ENCODE data around the gene C12orf60. TPM values are rescaled to one million over a fixed set of nuclear protein-coding genes. Genes with fewer than 3 reads are reported as not detected.

Gene C12orf60
- total RNA-seq, 1 donor from 2014 or later = 2.1 TPM

- H3K9ac ChIP-seq (ENCODE audit: low read depth in 1 of 3, low read length in 3 of 3) = no peak overlapping the region
- H3K27me3 ChIP-seq (ENCODE audit: control insufficient read depth in 3 of 3, insufficient read depth in 3 of 3, low read length in 3 of 3) = no peaks in the 10 kb centered on the region
- H3K27ac ChIP-seq (ENCODE audit: low read depth, low read length) = no peak overlapping the region
- no peak overlapping the region for H3K4me3 ChIP-seq (ENCODE audit: low read length in 3 of 3)
- no peaks in the 10 kb centered on the region for H3K9me3 ChIP-seq (ENCODE audit: control insufficient read depth in 3 of 3, low read length in 3 of 3)
- no peaks in the 10 kb centered on the region for H3K36me3 ChIP-seq (ENCODE audit: control insufficient read depth in 3 of 3, insufficient read depth in 3 of 3, low read length in 3 of 3)
- no peaks in the 10 kb centered on the region for H3K4me1 ChIP-seq (ENCODE audit: control insufficient read depth in 3 of 3, insufficient read depth in 3 of 3, low read length in 3 of 3)
Observed at GRCh38 chr12:14828892-14829291, 25.4 kb downstream of the C12orf60 start.

DNA sequence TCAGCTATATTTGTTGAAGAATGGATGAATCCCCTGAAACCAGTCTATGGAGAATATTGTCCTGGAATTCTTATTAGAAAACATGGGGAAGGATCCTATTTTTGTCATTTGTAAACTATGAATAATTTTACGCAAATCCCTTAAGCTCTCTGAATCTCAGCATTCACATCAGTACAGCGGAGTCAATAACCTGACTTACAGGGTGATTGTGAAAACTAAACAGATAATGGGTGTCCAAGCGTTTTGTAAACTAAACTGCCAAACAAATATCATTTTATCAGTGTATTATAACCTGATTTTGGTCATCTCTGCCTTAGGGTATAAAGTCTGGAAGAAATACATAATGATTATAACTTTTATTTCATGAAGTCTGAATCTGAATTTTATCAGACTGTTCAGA lies 29.9 kb downstream of the C12orf60 start:
- Histone ChIP-seq H3K27me3 (ENCODE audit: control insufficient read depth in 3 of 3, insufficient read depth in 3 of 3, low read length in 3 of 3) (no peaks in the 10 kb centered on the region), H3K4me3 (ENCODE audit: low read length in 3 of 3) (no peak overlapping the region), H3K36me3 (ENCODE audit: control insufficient read depth in 3 of 3, insufficient read depth in 3 of 3, low read length in 3 of 3) (no peaks in the 10 kb centered on the region), H3K4me1 (ENCODE audit: control insufficient read depth in 3 of 3, insufficient read depth in 3 of 3, low read length in 3 of 3) (peaks cover 0 to 4% (median 0%) of the 10 kb centered on the region in 3 donors), H3K9me3 (ENCODE audit: control insufficient read depth in 3 of 3, low read length in 3 of 3) (no peaks in the 10 kb centered on the region), H3K9ac (ENCODE audit: low read depth in 1 of 3, low read length in 3 of 3) (no peak overlapping the region), H3K27ac (ENCODE audit: low read depth, low read length) (no peak overlapping the region)

DNA sequence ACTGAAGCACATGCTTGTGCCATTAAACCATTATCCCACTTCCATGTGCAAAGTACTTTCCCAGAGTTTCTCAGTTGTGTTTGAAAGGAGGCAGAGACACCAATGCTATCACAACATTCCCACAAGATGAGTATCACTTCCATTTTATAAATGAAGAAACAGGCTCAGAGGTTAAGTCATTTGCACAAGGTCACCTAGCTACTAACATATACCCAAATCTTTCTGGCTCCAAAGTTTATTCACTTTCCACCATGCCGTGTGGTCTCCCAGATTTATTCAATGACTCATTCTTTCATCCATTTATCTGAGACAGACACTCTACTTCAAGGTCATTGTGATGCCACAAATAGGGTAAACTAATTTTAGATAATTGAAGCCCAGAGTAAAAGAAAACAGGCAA lies 30.5 kb downstream of the C12orf60 start:
- Histone ChIP-seq H3K9me3 (ENCODE audit: control insufficient read depth in 3 of 3, low read length in 3 of 3) (no peaks in the 10 kb centered on the region), H3K36me3 (ENCODE audit: control insufficient read depth in 3 of 3, insufficient read depth in 3 of 3, low read length in 3 of 3) (no peaks in the 10 kb centered on the region), H3K9ac (ENCODE audit: low read depth in 1 of 3, low read length in 3 of 3) (no peak overlapping the region), H3K4me1 (ENCODE audit: control insufficient read depth in 3 of 3, insufficient read depth in 3 of 3, low read length in 3 of 3) (peaks cover 0 to 4% (median 0%) of the 10 kb centered on the region in 3 donors), H3K4me3 (ENCODE audit: low read length in 3 of 3) (no peak overlapping the region), H3K27me3 (ENCODE audit: control insufficient read depth in 3 of 3, insufficient read depth in 3 of 3, low read length in 3 of 3) (no peaks in the 10 kb centered on the region), H3K27ac (ENCODE audit: low read depth, low read length) (no peak overlapping the region)

DNA sequence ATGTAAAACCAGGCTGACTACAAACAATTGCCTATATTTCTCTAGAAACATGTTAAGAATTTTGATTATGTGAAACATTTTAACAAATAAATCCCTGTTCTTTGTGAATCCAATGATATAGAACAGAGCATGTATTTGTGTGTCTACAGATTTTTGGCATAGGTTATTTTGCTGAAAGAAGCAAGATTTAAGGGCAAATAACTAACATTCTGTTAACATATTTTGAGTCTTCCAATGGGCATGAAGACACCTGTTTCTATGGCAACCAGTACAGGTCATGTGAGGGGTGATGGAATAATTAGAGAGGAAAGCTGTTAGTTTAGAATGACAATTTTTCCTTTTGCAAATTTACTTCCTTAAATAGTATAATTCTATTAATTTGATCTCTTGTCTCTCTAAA lies 31.0 kb downstream of the C12orf60 start:
- Histone ChIP-seq H3K27ac (ENCODE audit: low read depth, low read length) (no peak overlapping the region), H3K4me3 (ENCODE audit: low read length in 3 of 3) (no peak overlapping the region), H3K4me1 (ENCODE audit: control insufficient read depth in 3 of 3, insufficient read depth in 3 of 3, low read length in 3 of 3) (peaks cover 0 to 4% (median 0%) of the 10 kb centered on the region in 3 donors), H3K36me3 (ENCODE audit: control insufficient read depth in 3 of 3, insufficient read depth in 3 of 3, low read length in 3 of 3) (no peaks in the 10 kb centered on the region), H3K27me3 (ENCODE audit: control insufficient read depth in 3 of 3, insufficient read depth in 3 of 3, low read length in 3 of 3) (no peaks in the 10 kb centered on the region), H3K9ac (ENCODE audit: low read depth in 1 of 3, low read length in 3 of 3) (no peak overlapping the region), H3K9me3 (ENCODE audit: control insufficient read depth in 3 of 3, low read length in 3 of 3) (no peaks in the 10 kb centered on the region)

DNA sequence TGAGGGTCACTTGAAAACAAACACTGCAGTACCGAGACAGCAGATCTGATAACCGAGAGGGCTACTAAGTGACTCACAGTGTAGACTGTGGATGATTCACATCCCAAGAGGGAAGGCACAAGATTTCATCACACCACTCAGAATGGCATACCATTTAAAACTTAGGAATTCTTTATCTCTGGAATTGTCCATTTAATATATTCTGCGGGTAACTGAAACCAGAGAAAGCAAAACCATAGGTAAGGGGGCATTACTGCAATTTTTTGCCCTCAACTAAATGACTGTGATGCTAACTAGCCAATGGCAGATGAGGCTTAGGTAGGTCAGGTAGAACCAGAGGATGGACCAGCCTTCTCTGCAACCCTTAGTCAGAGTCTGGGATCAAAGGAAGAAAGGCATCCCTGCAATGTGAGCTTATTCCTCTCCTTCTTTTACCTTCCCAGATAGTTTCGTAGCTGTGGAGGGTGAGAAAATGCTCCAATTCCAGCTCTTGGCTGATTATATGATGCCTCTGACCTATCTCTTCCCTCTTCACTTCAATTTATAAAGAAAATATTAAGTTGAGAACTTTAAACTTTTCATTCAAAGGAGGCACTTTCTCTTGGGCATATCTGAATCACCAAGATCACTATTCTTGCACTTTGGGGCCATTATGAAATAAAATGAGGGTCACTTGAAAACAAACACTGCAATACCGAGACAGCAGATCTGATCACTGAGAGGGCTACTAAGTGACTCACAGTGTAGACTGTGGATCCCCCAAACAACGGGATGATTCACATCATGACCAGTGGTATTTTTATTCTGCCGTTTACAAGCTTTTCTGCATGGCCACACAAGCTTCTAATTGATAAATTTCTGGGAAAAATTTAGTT lies 33.1 kb downstream of the C12orf60 start:
- Histone ChIP-seq H3K27me3 (ENCODE audit: control insufficient read depth in 3 of 3, insufficient read depth in 3 of 3, low read length in 3 of 3) (no peaks in the 10 kb centered on the region), H3K9me3 (ENCODE audit: control insufficient read depth in 3 of 3, low read length in 3 of 3) (no peaks in the 10 kb centered on the region), H3K9ac (ENCODE audit: low read depth in 1 of 3, low read length in 3 of 3) (no peak overlapping the region), H3K27ac (ENCODE audit: low read depth, low read length) (no peak overlapping the region), H3K36me3 (ENCODE audit: control insufficient read depth in 3 of 3, insufficient read depth in 3 of 3, low read length in 3 of 3) (no peaks in the 10 kb centered on the region), H3K4me3 (ENCODE audit: low read length in 3 of 3) (no peak overlapping the region), H3K4me1 (ENCODE audit: control insufficient read depth in 3 of 3, insufficient read depth in 3 of 3, low read length in 3 of 3) (peaks cover 3 to 5% (median 4%) of the 10 kb centered on the region in 3 donors)

DNA sequence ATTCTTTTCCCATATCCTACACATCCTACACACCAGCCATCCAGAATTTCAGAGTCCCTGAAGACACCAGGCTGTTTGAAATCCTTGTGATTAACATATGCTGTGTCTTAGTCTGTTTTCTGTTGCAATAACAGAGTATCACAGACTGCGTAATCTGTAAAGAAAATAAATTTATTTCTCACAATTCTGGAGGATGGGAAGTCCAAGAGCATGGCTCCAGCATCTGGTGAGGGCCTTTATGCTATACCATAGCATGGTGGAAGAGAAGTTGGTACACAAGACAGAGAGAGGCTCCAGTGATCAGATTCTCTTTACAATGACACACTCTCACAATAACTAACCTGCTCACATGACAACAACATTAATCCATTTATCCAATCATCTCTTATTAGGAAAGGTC lies 35.8 kb downstream of the C12orf60 start:
- H3K4me3 ChIP-seq (ENCODE audit: low read length in 3 of 3) = no peak overlapping the region
- no peak overlapping the region for H3K27ac ChIP-seq (ENCODE audit: low read depth, low read length)
- H3K27me3 ChIP-seq (ENCODE audit: control insufficient read depth in 3 of 3, insufficient read depth in 3 of 3, low read length in 3 of 3) = no peaks in the 10 kb centered on the region
- no peaks in the 10 kb centered on the region for H3K36me3 ChIP-seq (ENCODE audit: control insufficient read depth in 3 of 3, insufficient read depth in 3 of 3, low read length in 3 of 3)
- no peak overlapping the region for H3K9ac ChIP-seq (ENCODE audit: low read depth in 1 of 3, low read length in 3 of 3)
- H3K4me1 ChIP-seq (ENCODE audit: control insufficient read depth in 3 of 3, insufficient read depth in 3 of 3, low read length in 3 of 3) = peaks cover 7 to 8% (median 7%) of the 10 kb centered on the region in 3 donors
- no peaks in the 10 kb centered on the region for H3K9me3 ChIP-seq (ENCODE audit: control insufficient read depth in 3 of 3, low read length in 3 of 3)

- Histone ChIP-seq H3K9ac (ENCODE audit: low read depth in 1 of 3, low read length in 3 of 3) (no peak overlapping the region), H3K36me3 (ENCODE audit: control insufficient read depth in 3 of 3, insufficient read depth in 3 of 3, low read length in 3 of 3) (no peaks in the 10 kb centered on the region), H3K9me3 (ENCODE audit: control insufficient read depth in 3 of 3, low read length in 3 of 3) (no peaks in the 10 kb centered on the region), H3K4me3 (ENCODE audit: low read length in 3 of 3) (no peak overlapping the region), H3K27ac (ENCODE audit: low read depth, low read length) (no peak overlapping the region), H3K4me1 (ENCODE audit: control insufficient read depth in 3 of 3, insufficient read depth in 3 of 3, low read length in 3 of 3) (peaks cover 7 to 11% (median 8%) of the 10 kb centered on the region in 3 donors), H3K27me3 (ENCODE audit: control insufficient read depth in 3 of 3, insufficient read depth in 3 of 3, low read length in 3 of 3) (no peaks in the 10 kb centered on the region)
Observed at GRCh38 chr12:14840616-14841015, 37.1 kb downstream of the C12orf60 start.

DNA sequence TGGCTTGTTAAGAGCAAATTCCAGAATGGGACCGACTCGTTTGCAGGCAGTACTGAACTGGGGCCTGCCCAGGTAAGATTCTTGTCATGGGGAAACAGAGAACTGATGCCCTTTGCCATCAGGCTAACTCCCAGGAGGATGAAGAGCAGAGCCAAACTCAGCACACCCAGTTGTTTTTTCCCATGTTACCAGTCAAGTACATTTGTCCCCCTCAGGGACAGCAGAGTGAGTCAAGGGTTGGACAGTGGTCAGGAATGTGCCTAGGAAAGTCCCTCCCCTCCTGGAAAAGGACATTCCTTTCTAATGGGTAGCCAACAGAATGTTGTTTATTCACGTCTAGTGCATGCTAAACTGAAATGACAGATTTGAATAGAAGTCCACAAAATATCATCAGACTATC lies 38.3 kb downstream of the C12orf60 start:
- Histone ChIP-seq H3K9me3 (ENCODE audit: control insufficient read depth in 3 of 3, low read length in 3 of 3) (no peaks in the 10 kb centered on the region), H3K4me1 (ENCODE audit: control insufficient read depth in 3 of 3, insufficient read depth in 3 of 3, low read length in 3 of 3) (peaks cover 4 to 16% (median 7%) of the 10 kb centered on the region in 3 donors), H3K27me3 (ENCODE audit: control insufficient read depth in 3 of 3, insufficient read depth in 3 of 3, low read length in 3 of 3) (no peaks in the 10 kb centered on the region), H3K9ac (ENCODE audit: low read depth in 1 of 3, low read length in 3 of 3) (no peak overlapping the region), H3K36me3 (ENCODE audit: control insufficient read depth in 3 of 3, insufficient read depth in 3 of 3, low read length in 3 of 3) (no peaks in the 10 kb centered on the region), H3K4me3 (ENCODE audit: low read length in 3 of 3) (peak overlapping the region in 2 of 3 donors; percentile 1 to 54), H3K27ac (ENCODE audit: low read depth, low read length) (peak overlapping the region; percentile 3)

DNA sequence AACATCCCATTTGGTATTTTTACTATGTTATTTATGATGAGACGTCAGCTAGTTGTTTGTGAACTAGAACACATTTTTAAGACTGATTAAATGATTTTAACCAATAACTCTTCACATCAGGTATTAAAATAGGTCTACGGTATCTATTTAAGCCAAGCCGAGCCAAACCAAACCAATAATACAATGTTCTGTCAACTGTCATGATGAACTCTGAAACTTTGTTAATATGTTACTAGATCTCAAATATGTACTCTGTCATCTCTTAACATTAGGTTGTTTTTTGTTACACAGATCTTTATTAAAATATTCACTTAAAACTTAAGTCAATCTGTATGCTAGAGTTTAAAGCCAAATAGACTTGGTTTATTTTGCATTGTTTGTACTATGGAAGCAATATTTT lies 38.8 kb downstream of the C12orf60 start:
- H3K27ac ChIP-seq (ENCODE audit: low read depth, low read length) = peak overlapping the region; percentile 3
- peaks cover 4 to 16% (median 7%) of the 10 kb centered on the region in 3 donors for H3K4me1 ChIP-seq (ENCODE audit: control insufficient read depth in 3 of 3, insufficient read depth in 3 of 3, low read length in 3 of 3)
- H3K27me3 ChIP-seq (ENCODE audit: control insufficient read depth in 3 of 3, insufficient read depth in 3 of 3, low read length in 3 of 3) = no peaks in the 10 kb centered on the region
- H3K36me3 ChIP-seq (ENCODE audit: control insufficient read depth in 3 of 3, insufficient read depth in 3 of 3, low read length in 3 of 3) = no peaks in the 10 kb centered on the region
- no peak overlapping the region for H3K9ac ChIP-seq (ENCODE audit: low read depth in 1 of 3, low read length in 3 of 3)
- no peak overlapping the region for H3K4me3 ChIP-seq (ENCODE audit: low read length in 3 of 3)
- no peaks in the 10 kb centered on the region for H3K9me3 ChIP-seq (ENCODE audit: control insufficient read depth in 3 of 3, low read length in 3 of 3)

GRCh38 chr12:14843425-14843887 lies 40.0 kb downstream of the C12orf60 start, which contains the start of gene ART4:
TSS of gene ART4 (minus strand) at chr12:14843526. CDS start at chr12:14843113, 413 bp downstream.
- Histone ChIP-seq H3K27me3 (ENCODE audit: control insufficient read depth in 3 of 3, insufficient read depth in 3 of 3, low read length in 3 of 3) (no peaks in the 10 kb centered on the region), H3K9me3 (ENCODE audit: control insufficient read depth in 3 of 3, low read length in 3 of 3) (no peaks in the 10 kb centered on the region), H3K36me3 (ENCODE audit: control insufficient read depth in 3 of 3, insufficient read depth in 3 of 3, low read length in 3 of 3) (no peaks in the 10 kb centered on the region), H3K4me1 (ENCODE audit: control insufficient read depth in 3 of 3, insufficient read depth in 3 of 3, low read length in 3 of 3) (peaks cover 4 to 16% (median 7%) of the 10 kb centered on the region in 3 donors), H3K4me3 (ENCODE audit: low read length in 3 of 3) (no peak within 1 kb of the TSS), H3K27ac (ENCODE audit: low read depth, low read length) (peak within 1 kb of the TSS; percentile 3), H3K9ac (ENCODE audit: low read depth in 1 of 3, low read length in 3 of 3) (no peak within 1 kb of the TSS)
